Hepatocyte (in vitro differentiated cells): ENCODE results near the gene SLC6A12. TPM values are rescaled to one million over a fixed set of nuclear protein-coding genes. Genes with fewer than 3 reads are reported as not detected.

ENCODE experiments used
- DNase-seq: peaks from one replicate; pipeline ENCODE4 v3.0.0-alpha.2; 2016; ENCODE audit warnings: low spot score
- H2AFZ ChIP-seq: fragments of 200-600 bp; sonication (generic); 2 replicates; pipeline ENCODE4 v1.6.0; 2016; ENCODE audit warnings: antibody characterized with exemption, mild to moderate bottlenecking
- H3K27ac ChIP-seq: fragments of 200-600 bp; sonication (generic); 2 replicates; pipeline ENCODE4 v1.5.1; 2016; ENCODE audit warnings: mild to moderate bottlenecking
- H3K27me3 ChIP-seq: fragments of 200-600 bp; sonication (generic); 2 replicates; pipeline ENCODE4 v1.6.1; 2016
- H3K36me3 ChIP-seq: fragments of 200-600 bp; sonication (generic); replicated peaks from 2 replicates; pipeline ENCODE4 v1.5.1; 2016; ENCODE audit warnings: low read depth; ENCODE audit not compliant: insufficient read depth
- H3K4me1 ChIP-seq: fragments of 200-600 bp; sonication (generic); 2 replicates; pipeline ENCODE4 v1.5.1; 2016; ENCODE audit warnings: mild to moderate bottlenecking, moderate library complexity; ENCODE audit not compliant: insufficient read depth
- H3K4me2 ChIP-seq: fragments of 200-600 bp; sonication (generic); 2 replicates; pipeline ENCODE4 v1.6.0; 2016
- H3K4me3 ChIP-seq: fragments of 200-600 bp; sonication (generic); 2 replicates; pipeline ENCODE4 v1.5.1; 2016; ENCODE audit warnings: mild to moderate bottlenecking
- H3K79me2 ChIP-seq: fragments of 200-600 bp; sonication (generic); 2 replicates; pipeline ENCODE4 v1.6.0; 2017; ENCODE audit warnings: mild to moderate bottlenecking
- H3K9me2 ChIP-seq: fragments of 200-600 bp; sonication (generic); replicated peaks from 2 replicates; pipeline ENCODE4 v1.6.0; 2017; ENCODE audit warnings: mild to moderate bottlenecking; ENCODE audit not compliant: insufficient read depth
- H3K9me3 ChIP-seq: fragments of 200-600 bp; sonication (generic); 2 replicates; pipeline ENCODE4 v1.5.1; 2016; ENCODE audit warnings: low read depth, mild to moderate bottlenecking
- H4K20me1 ChIP-seq: fragments of 200-600 bp; sonication (generic); 2 replicates; pipeline ENCODE4 v1.6.0; 2016; ENCODE audit warnings: mild to moderate bottlenecking; ENCODE audit not compliant: insufficient read depth, poor library complexity, severe bottlenecking
- EZH2 ChIP-seq: fragments of 200-600 bp; sonication (generic); IDR thresholded peaks from 2 replicates; pipeline ENCODE4 v1.6.1; 2016; ENCODE audit warnings: antibody characterized with exemption, mild to moderate bottlenecking, borderline replicate concordance
- EZH2phosphoT487 ChIP-seq: fragments of 200-600 bp; sonication (generic); IDR thresholded peaks from one replicate; pipeline ENCODE4 v1.6.1; 2018; ENCODE audit warnings: antibody characterized with exemption, mild to moderate bottlenecking, low read depth, moderate library complexity; ENCODE audit not compliant: unreplicated experiment, severe bottlenecking
- WGBS: methylation state at CpG from one replicate; pipeline ENCODE4 v1.1.6; 2016; ENCODE audit warnings: low lambda C conversion rate; ENCODE audit errors: missing lambda C conversion rate; 5-methylcytosine and 5-hydroxymethylcytosine counted together
- polyA plus RNA-seq: library from polyadenylated mRNA; unstranded; fragments of >200 nt; fragmentation: Nextera tagmentation; extraction: Ambion mirVana; gene quantifications from 2 replicates; pipeline ENCODE4 v1.2.1, GENCODE V29; 2016
- total RNA-seq: library from RNA; depleted of rRNA; stranded (reverse); fragments of >200 nt; gene quantifications from 2 replicates; pipeline ENCODE4 v1.2.3, GENCODE V29; 2014
- TF ChIP-seq, protein P1 (sequence below): fragments of 200-600 bp; sonication (generic); IDR thresholded peaks from 2 replicates; pipeline ENCODE4 v1.5.1; 2016; ENCODE audit warnings: antibody characterized with exemption, mild to moderate bottlenecking; ENCODE audit not compliant: poor library complexity

The SLC6A12 gene
- total and polyA plus RNA-seq, 2 experiments from 2014 or later, result 6.1 to 7.9 TPM

DNA sequence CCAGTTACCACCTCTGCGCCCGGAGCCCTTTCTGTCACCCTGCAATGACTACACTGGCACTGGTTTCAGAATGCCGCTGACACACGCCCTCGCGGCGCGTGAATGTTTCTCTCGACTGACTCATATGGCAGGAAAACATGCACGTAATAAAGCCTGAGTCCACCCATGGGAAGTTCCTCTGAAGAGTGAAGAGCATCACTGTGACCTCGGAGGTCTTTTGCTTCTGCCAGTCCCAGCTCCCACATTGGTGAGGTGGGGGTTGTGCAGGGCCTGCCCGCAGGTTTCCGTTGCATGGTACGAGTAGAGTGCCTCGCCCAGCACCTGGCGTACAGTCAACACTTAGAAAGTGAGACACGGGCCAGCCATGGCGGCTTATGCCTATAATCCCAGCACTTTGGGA, 11.1 kb upstream of the SLC6A12 start:
- DNase-seq, result no peak
- no peaks in the 10 kb centered on the region for H3K4me1 ChIP-seq
- H3K4me3 ChIP-seq, result no peak overlapping the region
- H3K27ac ChIP-seq, result no peak overlapping the region
- H3K79me2 ChIP-seq, result no peaks in the 10 kb centered on the region
- TF ChIP-seq EZH2, result no peak
- 96% methylated on average over 18 of the region's 18 CpGs for WGBS
- H3K9me3 ChIP-seq, result no peaks in the 10 kb centered on the region
- no peak overlapping the region for H2AFZ ChIP-seq
- H3K4me2 ChIP-seq, result no peak overlapping the region
- H3K36me3 ChIP-seq, result no peaks in the 10 kb centered on the region
- H4K20me1 ChIP-seq, result no peaks in the 10 kb centered on the region
- no peaks in the 10 kb centered on the region for H3K9me2 ChIP-seq
- H3K27me3 ChIP-seq, result no peaks in the 10 kb centered on the region

DNA sequence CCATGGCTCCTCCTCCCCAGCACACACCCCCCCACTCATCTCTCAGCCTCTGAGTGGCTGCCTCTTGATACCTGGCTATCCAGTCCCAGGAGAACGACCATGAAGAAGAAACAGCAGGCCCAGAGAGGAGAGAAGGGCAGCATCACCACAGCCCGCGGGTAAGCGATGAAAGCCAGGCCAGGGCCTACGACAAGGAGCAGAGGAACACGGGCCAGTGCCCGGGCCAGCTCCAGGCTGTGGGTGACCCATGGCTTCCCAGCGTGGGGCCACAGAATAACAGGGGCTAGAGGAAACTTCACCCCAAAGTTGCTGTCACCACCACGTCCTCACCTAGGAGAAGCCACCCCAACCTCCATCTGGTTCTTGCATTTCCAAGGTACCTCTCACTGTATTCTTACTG, 10.4 kb upstream of the SLC6A12 start:
- no peak for DNase-seq
- H3K4me1 ChIP-seq, result no peaks in the 10 kb centered on the region
- H3K9me3 ChIP-seq, result no peaks in the 10 kb centered on the region
- TF ChIP-seq EZH2phosphoT487 (no peak), EZH2 (no peak)
- TF ChIP-seq, protein P1, sequence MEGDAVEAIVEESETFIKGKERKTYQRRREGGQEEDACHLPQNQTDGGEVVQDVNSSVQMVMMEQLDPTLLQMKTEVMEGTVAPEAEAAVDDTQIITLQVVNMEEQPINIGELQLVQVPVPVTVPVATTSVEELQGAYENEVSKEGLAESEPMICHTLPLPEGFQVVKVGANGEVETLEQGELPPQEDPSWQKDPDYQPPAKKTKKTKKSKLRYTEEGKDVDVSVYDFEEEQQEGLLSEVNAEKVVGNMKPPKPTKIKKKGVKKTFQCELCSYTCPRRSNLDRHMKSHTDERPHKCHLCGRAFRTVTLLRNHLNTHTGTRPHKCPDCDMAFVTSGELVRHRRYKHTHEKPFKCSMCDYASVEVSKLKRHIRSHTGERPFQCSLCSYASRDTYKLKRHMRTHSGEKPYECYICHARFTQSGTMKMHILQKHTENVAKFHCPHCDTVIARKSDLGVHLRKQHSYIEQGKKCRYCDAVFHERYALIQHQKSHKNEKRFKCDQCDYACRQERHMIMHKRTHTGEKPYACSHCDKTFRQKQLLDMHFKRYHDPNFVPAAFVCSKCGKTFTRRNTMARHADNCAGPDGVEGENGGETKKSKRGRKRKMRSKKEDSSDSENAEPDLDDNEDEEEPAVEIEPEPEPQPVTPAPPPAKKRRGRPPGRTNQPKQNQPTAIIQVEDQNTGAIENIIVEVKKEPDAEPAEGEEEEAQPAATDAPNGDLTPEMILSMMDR, result no peak
- no peak overlapping the region for H2AFZ ChIP-seq
- H4K20me1 ChIP-seq, result no peaks in the 10 kb centered on the region
- H3K36me3 ChIP-seq, result no peaks in the 10 kb centered on the region
- H3K27me3 ChIP-seq, result no peaks in the 10 kb centered on the region
- H3K4me2 ChIP-seq, result no peak overlapping the region
- H3K79me2 ChIP-seq, result no peaks in the 10 kb centered on the region
- H3K27ac ChIP-seq, result no peak overlapping the region
- no peaks in the 10 kb centered on the region for H3K9me2 ChIP-seq
- no peak overlapping the region for H3K4me3 ChIP-seq
- WGBS, result 97% methylated on average over 9 of the region's 9 CpGs

DNA sequence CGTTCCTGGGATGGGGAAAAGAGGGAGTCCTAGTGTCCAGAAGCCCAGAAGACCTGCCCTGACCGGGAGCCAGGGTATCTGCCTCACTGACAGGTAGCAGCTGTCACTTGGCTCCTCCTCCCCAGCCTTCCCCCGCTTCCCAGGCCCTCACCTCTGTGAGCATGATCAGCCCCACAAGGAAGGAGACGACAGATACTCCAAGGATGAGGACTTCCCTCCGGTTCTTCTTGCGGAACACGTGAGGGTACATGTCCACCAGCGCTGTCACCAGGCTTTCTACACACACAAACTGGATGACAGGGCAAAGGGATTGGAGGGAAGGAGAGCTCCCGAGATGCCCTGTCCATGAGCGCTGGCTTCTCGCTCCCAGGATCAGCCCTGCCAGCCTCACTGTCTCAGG, 9.9 kb upstream of the SLC6A12 start:
- Histone ChIP-seq H4K20me1 (no peaks in the 10 kb centered on the region), H3K9me3 (no peaks in the 10 kb centered on the region), H3K4me2 (no peak overlapping the region), H3K79me2 (no peaks in the 10 kb centered on the region), H3K36me3 (no peaks in the 10 kb centered on the region), H2AFZ (no peak overlapping the region), H3K27ac (no peak overlapping the region), H3K4me1 (no peaks in the 10 kb centered on the region), H3K4me3 (no peak overlapping the region), H3K9me2 (no peaks in the 10 kb centered on the region), H3K27me3 (no peaks in the 10 kb centered on the region)
- DNase-seq, result no peak
- TF ChIP-seq, protein P1, result no peak
- TF ChIP-seq EZH2phosphoT487, result no peak
- no peak for TF ChIP-seq EZH2
- whole genome bisulfite sequencing, result 80% methylated on average over 11 of the region's 11 CpGs

DNA sequence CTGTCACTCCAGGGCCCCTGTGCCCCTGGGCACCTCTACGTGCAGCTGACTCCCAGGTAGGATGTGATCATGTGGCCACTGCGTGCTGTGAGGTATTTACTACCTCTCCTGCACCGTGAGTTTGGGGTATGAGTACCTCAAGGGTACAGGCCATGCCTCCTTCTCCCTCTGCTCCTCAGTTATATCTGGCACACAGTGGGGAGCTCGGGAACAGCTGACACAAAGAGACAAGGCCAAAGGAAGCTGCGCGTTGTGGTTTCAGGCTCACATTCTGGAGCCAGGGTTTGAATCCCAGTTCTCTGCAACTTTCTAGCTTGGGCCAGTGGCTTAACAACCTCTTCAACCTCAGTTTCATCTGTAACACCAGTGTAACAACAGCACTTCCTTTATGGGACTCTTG, 7.8 kb upstream of the SLC6A12 start:
- Histone ChIP-seq H3K4me2 (no peak overlapping the region), H3K27me3 (no peaks in the 10 kb centered on the region), H4K20me1 (no peaks in the 10 kb centered on the region), H3K79me2 (no peaks in the 10 kb centered on the region), H3K36me3 (no peaks in the 10 kb centered on the region), H3K9me2 (no peaks in the 10 kb centered on the region), H3K4me3 (no peak overlapping the region), H3K4me1 (no peaks in the 10 kb centered on the region), H3K27ac (no peak overlapping the region), H2AFZ (no peak overlapping the region), H3K9me3 (no peaks in the 10 kb centered on the region)
- WGBS, result 84% methylated on average over 6 of the region's 6 CpGs
- TF ChIP-seq EZH2phosphoT487, result no peak
- TF ChIP-seq EZH2, result no peak
- TF ChIP-seq, protein P1, result no peak
- DNase-seq, result no peak
